HG02852 (cell line): ENCODE measurements around the gene TBL3.
A peak's percentile ranks its signal among the peaks of the same experiment; 100 is the strongest.
"Not testable (repeated sequence)": the region's sequence is repeated elsewhere in the genome, so short reads cannot be mapped to it uniquely, and the experiment has no call there.

Source experiments
- ATAC-seq: cut with Tn5 transposase; IDR thresholded peaks from one replicate; pipeline ENCODE4 v1.9.1; 2021; ENCODE audit warnings: mild to moderate bottlenecking, moderate library complexity; ENCODE audit not compliant: unreplicated experiment

TBL3 gene

GRCh38 chr16:1942810-1943726, 28.8 kb upstream of the TBL3 start, which contains the start of gene MSRB1:
Gene MSRB1 (minus strand): TSS chr16:1943199. CDS start chr16:1943156, 43 bp downstream.
- peak; percentile 92 for ATAC-seq

DNA sequence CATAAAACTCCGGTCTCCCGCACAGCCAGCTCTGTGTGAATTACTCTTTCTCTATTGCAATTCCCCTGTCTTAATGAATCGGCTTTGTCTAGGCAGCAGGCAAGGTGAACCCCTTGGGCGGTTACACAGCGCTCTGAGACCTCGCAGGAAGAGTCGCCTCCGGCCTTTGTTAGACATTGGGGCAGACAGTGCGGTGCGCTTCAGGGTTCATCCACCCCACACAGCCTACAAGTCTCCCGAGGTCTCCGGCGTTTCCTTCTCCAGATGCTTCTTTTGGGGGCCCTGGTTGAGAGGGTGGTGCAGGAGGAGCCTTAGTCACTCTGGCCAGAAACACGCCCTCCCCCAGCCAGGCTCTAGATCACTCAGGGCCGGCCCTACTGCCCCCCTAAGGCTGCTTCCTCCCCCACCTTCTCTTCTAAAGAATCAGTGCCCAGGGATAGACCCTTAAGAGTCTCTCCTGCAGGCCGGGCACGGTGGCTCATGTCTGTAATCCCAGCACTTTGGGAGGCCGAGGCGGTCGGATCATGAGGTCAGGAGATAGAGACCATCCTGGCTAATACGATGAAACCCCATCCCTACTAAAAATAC, 27.1 kb upstream of the TBL3 start:
- no peak for ATAC-seq

DNA sequence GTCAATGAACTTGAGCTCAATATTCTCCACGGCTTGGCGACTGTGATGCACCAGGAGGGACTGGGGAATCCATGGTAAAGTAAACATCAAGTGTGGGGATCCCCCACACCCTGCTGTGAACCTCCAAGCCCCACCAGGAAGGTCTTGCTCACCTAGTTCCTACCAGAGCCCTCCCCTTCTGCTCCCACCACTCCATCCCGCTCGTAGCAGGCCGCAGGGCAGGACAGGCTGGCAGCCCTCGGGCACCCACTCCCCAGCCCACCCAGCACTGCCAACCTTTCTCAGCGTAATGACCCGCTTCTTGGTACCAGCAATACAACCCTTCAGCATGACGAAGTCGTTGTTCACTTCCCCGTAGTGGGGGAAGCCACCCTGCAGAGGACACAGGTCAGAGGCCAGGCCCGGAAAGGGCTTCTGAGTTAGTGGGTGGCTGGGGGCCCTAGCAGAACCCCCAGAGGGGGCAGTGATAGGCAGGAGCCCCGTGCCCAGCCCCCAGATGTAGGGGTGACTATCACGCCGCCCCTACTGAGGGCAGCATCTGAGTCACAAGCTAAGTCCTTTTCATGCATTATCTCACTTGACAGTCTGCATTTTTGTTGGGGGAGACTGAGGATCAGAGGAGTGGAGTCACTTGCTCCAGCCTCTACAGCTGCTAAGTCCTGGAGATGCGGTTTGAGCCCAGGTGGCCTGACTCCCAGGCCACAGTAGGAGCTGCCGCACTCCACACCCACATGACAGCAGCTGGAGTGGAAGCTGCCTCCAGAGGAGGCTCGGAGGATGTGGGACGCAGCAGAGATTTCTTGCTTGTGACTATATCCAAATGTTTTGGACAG, 26.1 kb upstream of the TBL3 start:
- no peak for ATAC-seq

GRCh38 chr16:1946495-1947368, 25.1 kb upstream of the TBL3 start:
- ATAC-seq, result no peak

- ATAC-seq, result no peak
Observed at GRCh38 chr16:1947369-1947670, 24.5 kb upstream of the TBL3 start.

- no peak for ATAC-seq
Observed at GRCh38 chr16:1949507-1949906, 22.3 kb upstream of the TBL3 start.

DNA sequence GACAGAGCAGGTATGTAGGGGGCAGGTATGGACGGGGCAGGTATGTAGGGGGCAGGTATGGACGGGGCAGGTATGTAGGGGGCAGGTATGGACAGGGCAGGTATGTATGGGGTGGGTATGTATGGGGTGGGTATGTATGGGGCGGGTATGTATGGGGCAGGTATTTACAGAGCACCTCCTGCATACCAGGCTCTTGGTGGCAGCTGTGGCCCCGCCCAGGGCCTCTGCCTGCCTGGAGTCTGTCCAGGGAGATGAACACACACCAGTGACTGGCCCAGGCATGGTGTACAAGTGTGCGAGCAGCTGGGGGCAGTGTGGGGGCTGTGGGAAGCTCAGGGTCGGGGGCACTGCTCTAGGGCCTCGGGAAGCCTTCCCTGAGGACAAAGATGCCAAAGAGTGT, 21.8 kb upstream of the TBL3 start:
- no peak for ATAC-seq

GRCh38 chr16:1950559-1950958, 21.3 kb upstream of the TBL3 start:
- ATAC-seq, result no peak

GRCh38 chr16:1953734-1954133, 18.1 kb upstream of the TBL3 start:
- ATAC-seq, result no peak

DNA sequence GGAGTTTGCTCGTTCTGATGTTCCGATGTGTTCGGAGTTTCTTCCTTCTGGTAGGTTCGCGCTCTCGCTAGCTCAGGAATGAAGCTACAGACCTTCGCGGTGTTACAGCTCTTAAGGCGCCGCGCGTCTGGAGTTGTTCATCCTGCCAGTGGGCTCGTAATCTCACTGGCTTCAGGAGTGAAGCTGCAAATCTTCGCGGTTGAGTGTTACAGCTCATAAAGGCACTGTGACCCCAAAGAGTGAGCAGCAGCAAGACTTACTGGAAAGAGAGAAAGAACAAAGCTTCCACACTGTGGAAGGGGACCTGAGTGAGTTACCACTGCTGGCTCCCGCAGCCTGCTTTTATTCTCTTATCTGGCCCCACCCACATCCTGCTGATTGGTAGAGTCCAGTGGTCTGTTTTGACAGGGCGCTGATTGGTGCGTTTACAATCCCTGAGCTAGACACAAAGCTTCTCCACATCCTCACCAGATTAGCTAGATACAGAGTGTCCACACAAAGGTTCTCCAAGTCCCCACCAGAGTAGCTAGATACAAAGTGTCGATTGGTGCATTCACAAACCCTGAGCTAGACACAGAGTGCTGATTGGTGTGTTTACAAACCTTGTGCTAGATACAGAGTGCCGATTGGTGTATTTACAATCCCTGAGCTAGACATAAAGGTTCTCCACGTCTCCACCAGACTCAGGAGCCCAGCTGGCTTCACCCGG, 14.3 kb upstream of the TBL3 start:
- not testable (repeated sequence) for ATAC-seq

GRCh38 chr16:1958143-1958491, 13.7 kb upstream of the TBL3 start:
- ATAC-seq, result not testable (repeated sequence)

- ATAC-seq, result no peak
Observed at GRCh38 chr16:1958715-1959268, 13.1 kb upstream of the TBL3 start.

- ATAC-seq, result peak; percentile 68
Observed at GRCh38 chr16:1959269-1960039, 12.4 kb upstream of the TBL3 start, which contains the start of gene NDUFB10. Gene NDUFB10 (plus strand): TSS chr16:1959538. CDS start chr16:1959625, 87 bp downstream.

GRCh38 chr16:1960665-1961630, 10.9 kb upstream of the TBL3 start:
- no peak for ATAC-seq

DNA sequence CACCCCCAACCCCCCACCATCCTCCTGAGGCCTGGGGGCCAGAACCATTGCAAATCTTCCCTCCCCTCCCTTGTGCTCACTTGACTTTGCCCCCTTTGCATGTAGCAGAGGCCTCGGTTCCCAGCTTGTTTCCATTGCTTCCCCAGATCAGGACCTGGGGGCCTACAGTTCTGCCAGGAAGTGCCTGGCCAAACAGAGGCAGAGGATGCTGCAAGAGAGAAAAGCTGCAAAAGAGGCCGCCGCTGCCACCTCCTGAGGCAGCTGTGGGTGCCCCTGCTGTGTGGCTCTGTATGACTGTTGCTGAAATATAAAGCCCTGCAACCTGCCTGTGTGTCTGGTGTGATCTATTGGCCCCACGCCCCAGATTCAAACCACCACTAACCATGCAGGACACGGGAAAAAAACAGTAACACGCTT, 10.2 kb upstream of the TBL3 start:
- ATAC-seq, result no peak

DNA sequence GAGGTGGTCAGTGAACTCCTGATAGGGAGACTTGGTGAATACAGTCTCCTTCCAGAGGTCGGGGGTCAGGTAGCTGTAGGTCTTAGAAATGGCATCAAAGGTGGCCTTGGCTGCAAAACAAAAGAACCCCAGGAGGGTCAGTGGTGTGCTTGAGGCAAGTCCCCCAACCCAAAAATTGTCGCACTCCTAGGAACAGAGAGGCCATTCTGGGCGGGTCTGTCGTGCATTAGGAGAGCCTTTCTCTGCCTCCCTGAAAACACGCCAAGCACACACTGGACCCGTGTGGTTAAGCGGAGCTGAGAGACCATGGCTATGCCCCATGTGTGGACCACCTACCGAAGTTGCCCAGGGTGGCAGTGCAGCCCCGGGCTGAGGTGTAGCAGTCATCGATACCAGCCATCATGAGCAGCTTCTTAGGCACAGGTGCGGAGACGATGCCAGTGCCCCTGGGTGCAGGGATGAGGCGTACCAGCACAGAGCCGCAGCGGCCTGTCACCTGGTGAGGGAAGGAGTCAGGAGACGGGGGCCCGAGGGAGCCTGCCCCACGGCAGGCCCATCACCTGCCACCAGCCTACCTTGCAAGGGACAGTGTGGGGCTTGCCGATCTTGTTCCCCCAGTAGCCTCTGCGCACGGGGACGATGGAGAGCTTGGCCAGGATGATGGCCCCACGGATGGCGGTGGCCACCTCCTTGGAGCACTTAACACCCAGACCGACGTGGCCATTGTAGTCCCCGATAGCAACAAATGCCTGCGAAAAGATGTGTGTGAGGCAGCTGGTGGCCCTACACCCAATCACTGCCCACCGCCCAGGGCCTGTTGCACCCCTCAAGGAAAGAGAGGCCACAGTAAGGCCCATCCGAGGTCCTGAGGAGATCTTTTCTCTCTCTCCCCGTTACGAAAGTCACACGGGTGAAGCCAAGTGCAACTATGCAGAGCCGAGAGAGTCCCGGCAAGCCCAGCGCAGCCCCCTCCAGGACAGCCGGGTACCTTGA, 9.4 kb upstream of the TBL3 start:
- ATAC-seq, result not testable (repeated sequence)
